GM18951 (cell line): ENCODE data around the gene NTSR1.

Source experiments
- POLR2A ChIP-seq: IDR thresholded peaks from 4 replicates; pipeline ENCODE4 v1.6.1; 2011; ENCODE audit warnings: mild to moderate bottlenecking; ENCODE audit not compliant: insufficient read length, insufficient read depth; ENCODE audit errors: extremely low read depth
- in situ Hi-C: fragments of 300-500 bp; cut with MboI; formaldehyde crosslinking; loops from one replicate; pipeline ENCODE4 v1.12.0; 2022; ENCODE audit warnings: low sequenced_read_pairs, mixed read lengths, inconsistent platforms; ENCODE audit not compliant: unreplicated experiment

NTSR1 gene

DNA sequence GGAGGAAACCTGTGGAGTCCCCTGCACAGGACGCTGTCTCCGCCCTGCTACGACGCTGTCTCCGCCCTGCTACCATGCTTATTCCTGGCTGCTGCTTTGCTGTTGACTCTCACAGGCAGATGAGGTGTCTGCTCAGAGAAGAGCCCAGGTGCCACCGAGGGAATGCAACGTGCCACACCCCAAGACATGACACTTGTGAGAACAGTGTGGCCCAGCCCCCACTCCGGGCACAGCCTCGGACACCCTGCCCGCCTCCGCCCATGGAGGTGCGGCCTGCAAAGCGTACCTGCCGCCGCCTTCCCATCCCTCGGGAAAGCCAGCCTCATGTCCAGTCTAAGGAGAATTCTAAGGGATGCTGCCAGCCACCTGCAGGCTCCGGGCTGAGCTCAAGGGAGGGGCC is 72.1 kb downstream of the NTSR1 start:
- no peak for TF ChIP-seq POLR2A
- in situ Hi-C loops = loop anchor here (25.0 kb wide), 1 partner anchor 118 kb away; no protein-coding TSS in a partner anchor

DNA sequence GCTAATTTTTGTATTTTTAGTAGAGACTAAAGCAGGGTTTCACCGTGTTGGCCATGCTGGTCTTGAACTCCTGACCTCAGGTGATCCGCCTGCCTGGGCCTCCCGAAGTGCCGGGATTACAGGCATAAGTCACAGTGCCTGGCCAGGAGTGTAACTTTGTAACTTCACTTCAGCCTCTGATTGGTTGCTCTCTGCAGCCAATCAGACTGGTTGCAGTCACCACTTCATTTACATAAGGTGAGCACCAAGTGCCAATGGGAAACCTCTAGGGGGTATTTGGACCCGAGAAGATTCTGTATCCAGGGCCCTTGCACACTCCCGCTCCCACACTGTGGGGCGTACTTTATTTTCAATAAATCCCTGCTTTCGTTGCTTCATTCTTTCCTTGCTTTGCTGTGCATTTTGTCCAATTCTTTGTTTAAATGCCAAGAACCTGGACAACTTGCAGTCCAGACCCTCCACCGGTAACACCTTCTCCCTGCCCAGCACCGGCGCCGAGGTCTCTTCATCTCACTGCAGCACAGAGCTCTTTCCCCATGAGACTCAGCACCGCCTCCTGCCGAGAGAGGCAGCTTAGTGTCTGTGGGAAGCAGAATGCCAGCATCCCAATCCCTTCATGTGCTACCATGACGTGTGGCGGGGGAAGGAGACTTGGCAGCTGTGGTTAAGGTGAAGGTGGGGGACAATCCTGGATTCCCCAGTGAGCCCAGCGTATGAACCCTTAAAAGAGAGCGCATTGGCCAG is 73.7 kb downstream of the NTSR1 start:
- TF ChIP-seq POLR2A = no peak
- in situ Hi-C loops = loop anchor here (25.0 kb wide), 1 partner anchor 120 kb away; no protein-coding TSS in a partner anchor

DNA sequence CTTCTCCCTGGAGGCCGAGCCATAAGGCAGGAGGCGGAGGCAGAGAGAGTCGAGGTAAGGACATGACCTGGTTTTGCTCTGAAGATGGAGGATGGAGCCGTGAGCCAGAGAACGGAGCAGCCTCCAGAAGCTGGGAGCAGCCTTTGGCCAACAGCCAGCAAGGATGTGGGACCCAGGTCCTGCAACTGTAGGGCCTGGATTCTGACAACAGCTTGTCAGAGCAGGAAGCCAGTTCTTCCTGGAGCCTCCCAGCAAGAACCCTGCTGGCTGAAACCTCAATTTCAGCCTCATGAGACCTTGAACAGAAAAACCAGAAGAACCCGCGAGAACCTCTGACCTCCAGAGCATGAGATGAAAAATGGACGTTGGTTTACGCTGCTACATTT is 74.2 kb downstream of the NTSR1 start:
- in situ Hi-C loops = loop anchor here (25.0 kb wide), 1 partner anchor 121 kb away; no protein-coding TSS in a partner anchor

DNA sequence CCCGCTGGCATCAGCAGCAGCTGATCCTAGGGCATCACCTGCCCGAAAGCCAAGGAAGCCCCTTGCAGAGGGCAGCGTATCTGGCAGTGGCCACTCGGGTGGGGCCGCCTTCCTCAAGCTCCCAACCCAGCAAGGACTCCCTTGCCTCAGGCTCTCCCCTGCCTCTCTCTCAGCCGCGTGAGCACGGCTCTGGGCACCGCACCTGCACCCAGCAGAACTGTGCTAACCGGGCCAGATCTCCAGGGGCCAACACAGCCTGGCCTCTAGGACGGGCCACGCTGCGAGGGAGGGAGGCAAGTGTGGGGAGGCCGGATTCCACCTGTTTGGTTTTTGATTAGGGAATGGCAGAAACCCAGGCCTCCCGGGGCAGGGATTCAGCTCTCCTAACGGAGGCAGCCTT is 75.9 kb downstream of the NTSR1 start:
- no peak for TF ChIP-seq POLR2A
- in situ Hi-C loops = loop anchor here (25.0 kb wide), 1 partner anchor 122 kb away; no protein-coding TSS in a partner anchor

More for the DNA sequence above, 74.2 kb downstream of the NTSR1 start:
- no peak for TF ChIP-seq POLR2A

DNA sequence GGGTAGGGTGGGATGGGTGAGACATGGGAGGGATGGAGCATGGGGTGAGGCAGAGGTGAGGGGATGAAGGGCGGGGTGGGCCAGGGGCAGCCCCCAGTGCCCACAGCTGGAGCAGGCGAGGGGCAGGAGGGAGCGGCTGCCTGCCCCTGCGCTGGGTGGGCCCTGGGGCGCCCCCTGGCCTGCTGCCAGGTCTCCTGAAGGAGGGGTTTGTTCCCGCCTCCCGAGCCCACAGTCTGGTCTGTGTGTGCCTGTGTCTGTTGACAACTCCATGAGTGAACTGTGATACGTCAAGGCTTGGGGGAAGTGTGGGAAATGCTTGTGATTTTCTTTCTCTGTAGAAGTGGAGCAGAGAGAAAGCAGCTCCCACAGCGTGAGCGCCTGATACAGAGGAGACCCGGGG is 76.8 kb downstream of the NTSR1 start:
- in situ Hi-C loops = loop anchor here (25.0 kb wide), 1 partner anchor 123 kb away; no protein-coding TSS in a partner anchor
- no peak for TF ChIP-seq POLR2A

DNA sequence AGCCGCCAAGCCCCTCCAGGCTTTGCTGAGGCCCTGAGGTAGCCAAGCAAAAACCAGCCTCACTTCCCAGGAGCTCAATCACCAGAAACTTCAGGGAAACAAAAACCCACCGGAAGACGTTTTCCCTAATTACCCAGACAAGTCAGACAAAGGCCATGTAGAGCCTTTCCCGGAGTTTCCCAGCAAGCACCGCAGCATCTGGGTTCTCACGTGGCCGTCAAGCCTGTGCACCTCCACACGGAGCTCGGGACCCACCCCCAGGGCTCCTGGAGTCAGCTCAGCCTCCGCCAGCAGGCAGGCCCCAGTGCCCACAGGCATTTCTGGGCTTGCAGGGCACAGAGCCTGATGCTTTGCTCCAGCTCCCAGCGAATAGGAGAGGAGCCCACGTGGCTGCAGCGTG is 77.5 kb downstream of the NTSR1 start:
- no peak for TF ChIP-seq POLR2A
- in situ Hi-C loops = loop anchor here (25.0 kb wide), 1 partner anchor 124 kb away; no protein-coding TSS in a partner anchor

DNA sequence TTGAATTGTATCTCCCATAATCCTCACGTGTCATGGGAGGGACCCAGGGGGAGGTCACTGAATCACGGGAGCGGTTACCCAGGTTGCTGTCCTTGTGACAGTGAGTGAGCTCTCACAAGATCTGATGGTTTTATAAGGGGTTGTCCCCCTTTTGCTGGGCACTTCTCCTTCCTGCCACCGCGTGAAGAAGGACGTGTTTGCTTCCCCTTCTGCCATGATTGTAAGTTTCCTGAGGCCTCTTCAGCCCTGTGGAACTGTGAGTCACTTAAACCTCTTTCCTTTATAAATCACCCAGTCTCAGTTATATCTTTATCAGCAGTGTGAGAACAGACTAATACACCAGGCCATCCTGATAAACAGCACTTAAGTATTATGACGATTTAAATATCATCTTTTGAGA is 78.7 kb downstream of the NTSR1 start:
- no peak for TF ChIP-seq POLR2A
- in situ Hi-C loops = loop anchor here (25.0 kb wide), 1 partner anchor 125 kb away; no protein-coding TSS in a partner anchor

DNA sequence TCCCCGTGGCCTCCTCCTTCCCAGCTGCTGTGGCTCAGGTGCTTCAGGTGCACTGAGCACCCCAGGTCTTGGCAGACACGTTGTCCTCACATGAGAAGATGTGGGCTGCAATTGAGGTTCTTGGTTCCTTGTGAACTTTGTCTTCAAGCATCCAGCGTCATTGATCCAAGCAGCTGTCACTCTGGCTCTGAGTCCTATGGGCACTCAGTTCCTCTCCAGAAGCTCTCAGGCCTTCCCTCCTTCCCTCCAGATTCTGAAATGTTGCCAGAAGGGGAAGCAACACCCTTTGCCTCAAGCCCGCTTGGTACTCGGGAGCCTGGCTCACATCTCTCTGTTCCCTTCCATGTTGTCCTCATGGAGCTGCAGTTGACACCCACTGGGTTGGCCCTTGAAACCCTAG is 79.2 kb downstream of the NTSR1 start:
- no peak for TF ChIP-seq POLR2A
- in situ Hi-C loops = loop anchor here (25.0 kb wide), 1 partner anchor 126 kb away; no protein-coding TSS in a partner anchor

DNA sequence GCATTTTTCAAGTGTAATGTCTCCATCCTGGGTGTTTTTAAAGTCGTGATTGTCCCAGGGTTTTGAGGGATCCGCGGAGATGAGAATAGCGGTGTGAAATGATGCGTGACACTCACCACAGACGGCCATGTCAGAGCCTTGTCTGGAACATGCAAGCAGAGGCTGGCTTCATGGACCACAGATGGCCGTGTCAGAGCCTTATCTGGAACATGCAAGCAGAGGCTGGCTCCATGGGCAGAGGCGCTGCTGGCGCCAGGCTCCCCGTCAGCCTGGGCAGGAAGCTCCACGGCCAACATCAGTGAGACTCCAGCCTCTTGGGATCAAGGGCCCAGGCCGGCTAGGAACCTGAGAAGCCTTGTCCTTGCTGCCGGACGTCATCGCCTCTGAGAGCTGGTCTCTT is 80.0 kb downstream of the NTSR1 start:
- TF ChIP-seq POLR2A = no peak
- in situ Hi-C loops = loop anchor here (25.0 kb wide), 1 partner anchor 126 kb away; no protein-coding TSS in a partner anchor

DNA sequence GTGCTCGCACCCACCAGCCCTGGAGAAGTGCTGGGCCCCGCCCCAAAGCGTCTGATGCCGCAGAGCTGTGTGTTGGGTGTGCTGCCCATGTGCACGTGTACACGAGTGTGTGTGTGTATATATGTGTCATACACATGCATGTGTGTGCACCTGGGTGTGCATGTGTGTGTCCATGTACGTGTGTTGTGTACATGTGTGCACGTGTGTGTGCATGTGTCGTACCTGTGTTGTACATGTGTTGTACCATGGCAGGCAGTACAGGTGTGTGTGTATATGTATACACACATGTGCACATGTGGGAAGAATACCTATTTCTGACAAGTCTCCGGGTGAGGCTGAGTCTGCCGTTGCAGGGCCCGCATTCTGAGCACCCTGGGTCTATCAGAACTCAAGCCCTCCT is 81.4 kb downstream of the NTSR1 start:
- TF ChIP-seq POLR2A = no peak
- in situ Hi-C loops = loop anchor here (25.0 kb wide), 1 partner anchor 128 kb away; no protein-coding TSS in a partner anchor

DNA sequence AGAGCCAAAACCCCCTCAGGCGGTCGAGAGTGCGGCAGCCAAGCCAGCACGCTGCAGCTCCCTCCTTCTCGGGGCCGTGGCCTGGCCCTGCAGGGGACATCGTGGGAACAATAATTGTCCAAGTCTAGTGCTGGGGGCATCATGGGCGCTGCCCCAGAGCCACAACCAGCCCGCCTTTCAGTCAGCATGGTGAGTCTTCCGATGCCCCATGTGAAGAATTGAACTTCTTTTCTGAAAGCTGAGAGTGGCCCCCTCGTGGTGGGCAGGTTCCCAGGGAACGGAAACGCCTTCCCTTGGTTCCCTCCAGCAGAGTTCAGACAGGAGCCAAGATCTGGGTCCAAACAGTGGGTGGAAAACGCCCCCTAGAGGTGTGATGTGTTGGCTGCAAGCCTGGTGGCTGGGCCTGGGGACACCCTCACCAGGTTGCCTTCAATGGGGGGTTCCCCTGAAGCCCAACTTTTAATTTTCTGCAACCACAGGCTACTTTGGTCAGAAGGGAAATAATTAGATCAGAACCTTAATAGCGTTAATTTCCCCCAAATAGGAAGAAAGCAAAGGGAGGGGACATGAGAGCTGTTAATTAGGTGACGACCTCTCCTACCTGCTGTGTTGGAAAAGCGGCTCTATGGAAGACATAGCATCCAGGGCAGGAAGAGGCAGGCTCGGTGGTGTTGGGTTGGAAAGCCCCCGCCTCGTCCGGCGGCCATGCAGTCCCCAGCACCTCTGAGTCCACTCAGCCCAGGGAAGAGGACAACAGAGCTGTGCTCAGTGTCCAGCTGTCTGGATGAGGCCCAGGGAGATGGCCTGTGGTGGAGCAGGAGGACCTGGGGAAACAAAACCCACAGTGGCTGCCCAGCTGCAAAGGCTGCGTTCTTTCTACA is 82.9 kb downstream of the NTSR1 start:
- in situ Hi-C loops = loop anchor here (25.0 kb wide), 1 partner anchor 129 kb away; no protein-coding TSS in a partner anchor
- no peak for TF ChIP-seq POLR2A

DNA sequence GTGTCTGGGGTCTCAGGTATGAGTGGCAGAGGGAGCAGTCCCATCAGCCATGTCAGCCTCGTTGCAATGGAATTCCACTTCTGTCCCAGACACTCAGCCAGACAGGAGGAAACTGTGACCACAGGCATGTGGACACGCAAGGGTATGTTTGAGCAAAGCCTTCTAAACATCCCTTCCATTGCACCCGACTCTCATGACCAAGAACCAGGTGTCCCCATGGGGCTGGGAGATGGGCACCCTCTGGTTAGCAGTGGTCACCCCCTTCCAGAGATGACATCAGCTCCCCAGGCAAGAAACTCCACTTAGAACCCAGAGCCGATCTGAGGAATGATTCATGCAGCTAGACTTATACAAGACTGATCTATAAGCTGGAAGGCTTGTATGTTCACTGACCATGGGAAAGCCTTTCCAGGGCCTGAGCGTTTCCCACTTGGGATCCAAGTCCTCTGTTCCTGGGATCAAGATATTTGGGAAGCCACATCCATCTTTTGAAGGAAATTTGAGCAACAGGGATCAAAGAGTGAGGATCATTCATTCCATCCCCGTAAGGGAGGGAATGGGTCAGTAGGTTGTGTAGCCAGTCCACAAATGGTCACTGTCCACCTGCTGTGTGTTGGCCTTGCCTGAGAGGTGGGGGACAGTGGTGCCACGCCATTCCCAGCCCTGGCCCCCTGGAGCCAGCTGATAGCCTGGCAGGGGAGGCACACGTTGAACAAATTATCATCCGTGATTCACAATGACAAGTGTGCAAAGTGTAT is 83.7 kb downstream of the NTSR1 start:
- no peak for TF ChIP-seq POLR2A
- in situ Hi-C loops = loop anchor here (25.0 kb wide), 1 partner anchor 130 kb away; no protein-coding TSS in a partner anchor
